ENCODE measurements around the gene KIAA1217.
"Not testable (repeated sequence)": the region's sequence is repeated elsewhere in the genome, so short reads cannot be mapped to it uniquely, and the experiment has no call there.

The KIAA1217 gene

DNA sequence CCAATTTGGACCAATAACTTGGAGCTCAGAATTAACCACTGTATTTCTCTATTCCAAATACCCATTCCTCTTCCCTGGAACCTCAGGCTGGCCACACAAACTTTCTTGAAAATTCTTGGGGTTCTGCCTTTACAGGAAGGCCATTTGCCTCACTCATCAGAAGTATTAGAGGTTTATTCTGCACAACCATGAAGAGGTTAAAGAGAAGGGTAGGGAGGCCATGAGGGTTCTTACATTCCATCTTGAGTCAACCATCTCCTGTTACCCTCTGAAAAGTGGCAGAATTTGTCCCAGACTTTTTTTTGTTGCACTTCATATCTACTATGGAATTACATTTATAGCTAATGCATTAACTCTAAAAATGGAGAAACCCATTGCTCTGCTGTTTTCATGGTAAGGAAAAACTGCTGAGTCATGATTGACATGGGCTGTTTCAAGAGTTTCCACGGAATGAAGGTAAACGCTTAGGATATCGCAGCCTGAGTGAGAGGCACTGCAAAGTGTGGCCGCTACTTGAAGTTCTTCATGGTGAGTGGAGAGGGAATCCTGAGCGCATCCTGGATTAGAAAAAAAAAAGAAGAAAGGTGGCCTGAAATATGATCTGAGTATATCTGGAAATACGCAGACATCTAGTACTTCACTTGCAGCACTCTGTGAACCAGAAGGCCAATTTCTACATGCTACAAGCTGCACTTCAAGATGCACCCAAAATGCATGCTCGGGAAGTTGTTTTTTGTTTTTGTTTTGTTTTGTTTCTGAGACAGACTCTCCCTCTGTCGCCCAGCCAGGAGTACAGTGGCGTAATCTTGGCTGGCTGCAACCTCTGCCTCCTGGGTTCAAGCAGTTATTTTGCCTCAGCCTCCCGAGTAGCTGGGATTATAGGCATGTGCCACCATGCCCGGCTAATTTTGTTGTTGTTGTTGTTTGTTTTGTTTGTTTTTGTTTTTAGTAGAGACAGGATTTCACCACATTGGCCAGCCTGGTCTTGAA is 83.7 kb downstream of the KIAA1217 start:
- DNase-seq = no peak

DNA sequence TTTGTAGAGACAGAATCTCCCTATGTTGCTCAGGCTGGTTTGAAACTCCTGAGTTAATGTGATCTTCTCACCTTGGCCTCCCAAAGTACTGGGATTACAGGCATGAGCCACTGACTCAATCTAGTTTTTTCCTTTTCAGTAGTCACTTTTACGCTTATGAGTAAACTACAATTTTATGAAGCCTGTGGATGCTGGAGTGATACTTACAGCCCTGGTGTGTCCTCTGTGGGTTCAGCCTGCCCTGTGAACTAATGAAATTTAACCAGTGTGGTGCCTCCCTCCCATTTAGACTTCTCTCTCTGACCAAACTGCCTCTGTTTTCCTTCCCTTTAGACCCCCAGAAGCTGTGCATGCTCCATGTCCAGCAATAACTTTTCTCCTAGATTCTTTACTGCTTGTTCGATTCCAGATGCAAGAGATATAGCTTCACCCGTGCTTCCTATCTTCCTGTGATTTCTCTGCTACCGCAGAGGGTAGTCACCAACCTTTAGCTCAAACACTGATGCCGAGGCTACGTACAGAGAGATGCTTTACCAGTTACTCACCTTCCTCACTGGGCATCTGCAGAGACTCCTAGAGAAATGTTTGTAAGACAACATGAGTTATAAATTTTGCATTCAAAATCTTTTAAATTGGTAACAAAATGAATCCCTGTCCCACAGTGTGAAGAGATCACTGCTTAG is 90.8 kb downstream of the KIAA1217 start:
- no peak for DNase-seq

DNA sequence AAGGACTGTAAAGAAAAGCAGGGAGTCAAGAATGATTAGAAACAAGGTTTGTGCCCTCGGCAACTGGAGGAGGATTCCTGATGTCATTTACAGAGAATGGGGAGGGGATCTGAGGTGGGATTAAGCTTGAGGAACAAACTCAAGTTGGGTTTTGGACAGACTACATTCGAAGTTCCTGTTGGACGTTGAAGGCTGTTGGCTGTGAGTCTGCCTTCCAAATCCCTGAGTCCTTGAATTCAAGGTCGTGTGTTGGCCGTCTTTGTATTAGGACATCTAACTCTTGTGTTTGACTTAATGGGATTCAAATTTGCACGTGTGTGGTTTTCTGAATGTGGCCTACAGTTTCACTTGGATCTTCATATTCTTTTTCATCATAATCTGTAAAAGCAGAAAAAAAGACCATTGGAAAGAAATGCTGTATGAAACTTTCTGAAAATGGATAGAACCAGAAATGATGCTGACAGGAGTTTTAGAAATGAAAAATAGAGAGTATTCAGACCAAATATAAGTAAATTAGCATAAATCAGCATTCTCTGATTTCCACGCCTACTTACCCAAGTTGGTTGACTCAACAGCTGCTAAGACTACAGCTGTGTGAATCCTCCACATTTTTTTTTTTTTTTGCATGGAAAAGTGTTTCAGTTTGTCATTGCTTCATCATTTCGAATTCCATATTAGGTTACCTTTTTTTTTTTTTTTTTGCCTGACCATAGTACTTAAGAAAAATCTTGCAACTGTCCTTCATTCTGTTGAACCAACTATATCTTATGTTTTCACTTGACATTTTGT is 94.8 kb downstream of the KIAA1217 start:
- DNase-seq = no peak

DNA sequence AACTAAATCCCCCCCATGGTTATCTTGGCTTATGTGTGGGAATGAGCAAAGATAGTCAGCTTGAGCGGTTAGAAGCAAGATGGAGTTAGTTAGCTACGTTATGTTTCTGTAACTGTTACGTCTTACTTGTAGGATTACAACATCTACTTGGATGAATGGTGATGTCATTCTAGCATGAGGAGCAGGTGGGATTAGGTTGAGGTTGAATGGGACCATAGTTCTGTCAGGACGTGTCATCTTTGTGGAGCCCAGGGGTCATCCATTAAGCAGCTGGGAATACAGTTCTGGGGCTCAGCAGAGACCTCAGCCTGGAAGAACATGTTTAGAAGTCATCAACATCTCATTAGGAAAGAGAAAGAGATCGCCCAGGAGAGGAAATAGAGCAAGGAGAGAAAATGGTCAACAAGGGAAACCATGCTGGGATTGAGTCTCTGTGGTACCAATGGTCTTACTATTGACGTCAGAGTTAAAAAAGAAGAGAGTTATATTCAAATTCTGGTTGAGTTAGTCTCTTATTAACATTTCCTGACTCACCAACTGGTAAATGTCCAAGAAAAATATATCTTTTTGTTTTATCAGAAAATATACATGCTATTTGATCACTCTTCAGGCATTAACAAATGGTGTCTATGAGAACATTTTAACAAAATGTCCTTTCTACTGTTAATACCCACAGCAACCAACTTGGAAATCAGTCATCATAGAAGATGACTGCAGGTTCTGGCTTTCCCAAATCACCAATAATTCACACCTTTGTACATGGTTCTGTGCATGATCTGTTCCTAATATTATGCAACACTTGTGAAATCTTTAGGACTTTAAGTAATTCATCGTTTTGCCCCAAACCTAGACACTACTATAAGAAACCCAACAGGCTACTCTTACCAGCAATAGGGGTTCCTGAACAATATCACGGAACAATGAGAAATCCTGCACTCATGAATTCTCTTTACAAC is 96.9 kb downstream of the KIAA1217 start:
- DNase-seq = no peak

DNA sequence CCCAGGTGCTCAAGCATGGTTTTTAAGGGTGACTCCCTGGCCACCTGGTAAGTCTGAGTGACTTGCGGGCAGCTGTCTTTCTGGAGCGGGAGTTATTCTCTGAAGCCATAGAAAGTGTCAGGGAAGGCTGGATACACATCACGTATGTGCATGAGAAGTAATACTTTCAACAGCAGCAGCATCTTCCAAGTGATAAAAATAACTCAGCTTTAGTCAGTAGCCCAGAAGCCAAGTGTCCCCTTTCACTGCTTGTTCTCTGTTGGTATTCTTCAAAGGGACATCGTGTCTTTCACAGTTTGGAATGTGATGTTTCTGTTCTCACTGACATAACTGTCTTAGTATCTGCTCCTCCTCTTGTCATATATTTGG is 97.6 kb downstream of the KIAA1217 start:
- DNase-seq = no peak

DNA sequence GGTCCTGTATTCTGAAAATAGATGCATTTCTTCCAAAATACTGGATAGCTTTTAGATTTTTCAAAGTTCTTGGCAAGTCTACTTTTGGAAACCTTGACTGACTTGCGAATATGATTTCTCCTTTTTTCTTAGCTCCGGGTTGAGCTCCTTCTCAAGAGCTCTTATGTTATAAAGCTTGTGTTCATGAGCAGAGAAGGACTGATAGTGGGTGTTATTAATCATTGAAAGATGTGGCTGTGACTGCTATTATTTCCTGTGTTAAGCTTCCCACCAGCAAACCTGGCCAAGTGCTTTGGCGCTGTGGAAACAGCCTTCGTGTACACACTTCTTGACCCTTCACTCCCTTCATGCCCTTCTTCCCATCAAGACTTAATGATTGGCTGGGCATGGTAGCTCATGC is 98.2 kb downstream of the KIAA1217 start:
- DNase-seq = no peak

DNA sequence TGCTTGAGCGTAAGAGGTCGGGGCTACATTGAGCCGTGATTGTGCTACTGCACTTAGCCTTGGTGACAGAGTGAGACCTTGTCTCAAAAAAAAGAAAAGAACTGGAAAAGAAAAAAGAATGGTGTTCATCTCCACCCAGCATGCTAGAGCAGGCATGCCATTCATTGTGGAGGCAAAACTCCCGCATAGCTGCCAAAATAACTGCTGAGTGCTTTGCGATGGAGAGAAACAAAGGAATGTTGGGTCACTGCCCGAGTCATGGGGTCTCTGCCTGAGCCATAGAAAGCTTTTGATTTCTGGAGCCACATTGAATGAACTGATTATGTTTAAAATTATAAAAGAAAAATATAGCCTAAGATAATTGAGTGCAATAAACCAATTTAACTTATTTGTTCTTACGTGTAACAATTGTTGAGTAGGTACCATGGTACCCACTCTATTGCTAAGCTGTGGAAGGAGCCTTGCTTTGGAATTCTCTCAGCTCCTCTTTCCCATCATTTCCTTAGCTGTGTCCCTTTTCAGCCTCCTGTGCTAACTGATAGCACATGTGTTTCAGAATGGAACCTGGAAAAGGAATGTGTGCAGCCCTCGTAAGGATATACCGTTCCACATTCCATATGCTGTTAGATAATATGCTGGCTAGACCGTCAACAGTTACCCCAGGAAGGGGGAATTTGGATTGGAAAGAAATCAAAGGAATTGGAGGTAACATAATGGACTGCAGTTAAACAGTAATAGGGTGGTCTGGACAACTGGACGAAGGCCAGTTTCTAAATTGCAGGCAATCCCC is 99.0 kb downstream of the KIAA1217 start:
- no peak for DNase-seq

DNA sequence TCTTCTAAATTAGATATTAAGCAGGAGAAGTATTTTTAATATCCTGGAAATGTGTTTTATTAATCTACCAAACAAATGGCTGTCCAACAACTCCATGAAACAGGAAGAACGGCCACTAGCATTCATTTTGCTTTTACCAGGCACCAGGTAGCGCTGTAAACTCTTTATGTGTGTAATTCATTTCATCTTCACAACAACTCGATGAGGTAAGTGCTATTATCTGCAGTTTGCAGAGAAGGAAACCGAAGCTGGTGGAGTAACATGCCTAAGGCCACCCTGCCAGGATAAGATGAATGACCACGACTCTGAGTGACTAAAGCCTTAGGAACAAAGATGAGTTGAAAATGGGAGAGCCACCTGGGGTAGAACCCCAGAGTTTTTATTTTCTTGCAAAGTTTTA is 101.2 kb downstream of the KIAA1217 start:
- no peak for DNase-seq

DNA sequence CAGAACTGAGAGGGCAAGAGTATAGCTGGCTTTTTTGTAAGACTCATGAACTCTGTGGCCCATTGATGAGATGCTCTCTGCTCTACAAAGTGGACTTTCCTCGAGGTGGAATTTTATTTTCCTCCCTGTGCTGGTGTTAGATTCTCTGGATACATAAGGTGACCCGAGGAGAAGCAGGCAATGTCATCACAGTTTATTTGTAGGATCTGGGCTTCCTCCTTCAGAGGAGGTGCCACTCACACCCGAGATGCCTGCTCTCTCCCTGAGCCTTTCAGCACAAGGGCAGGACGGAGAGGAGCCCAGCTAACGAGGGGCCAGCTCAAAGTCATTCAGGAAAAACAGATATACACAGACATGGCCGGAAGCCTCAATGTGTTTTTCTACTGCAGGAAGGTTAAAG is 103.0 kb downstream of the KIAA1217 start:
- no peak for DNase-seq

DNA sequence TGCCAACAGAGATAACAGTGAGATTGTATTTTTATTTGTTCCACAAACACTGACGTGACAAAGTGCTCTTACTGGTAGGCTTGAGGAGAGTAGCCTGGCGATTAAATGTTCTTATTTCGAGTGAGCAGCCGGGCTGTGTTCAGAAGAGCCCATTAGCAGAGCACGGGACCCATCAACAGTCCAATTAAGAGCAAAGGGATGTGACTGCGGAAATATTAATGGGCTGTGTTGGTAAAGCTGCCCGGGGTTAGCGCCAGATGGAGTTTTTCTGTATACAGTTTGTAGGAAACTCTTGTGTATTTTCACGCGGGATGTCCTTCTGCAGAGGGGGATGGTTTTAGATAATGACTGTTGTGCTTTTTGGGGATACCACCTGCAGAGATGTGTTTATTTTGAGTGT is 104.3 kb downstream of the KIAA1217 start:
- DNase-seq = no peak

DNA sequence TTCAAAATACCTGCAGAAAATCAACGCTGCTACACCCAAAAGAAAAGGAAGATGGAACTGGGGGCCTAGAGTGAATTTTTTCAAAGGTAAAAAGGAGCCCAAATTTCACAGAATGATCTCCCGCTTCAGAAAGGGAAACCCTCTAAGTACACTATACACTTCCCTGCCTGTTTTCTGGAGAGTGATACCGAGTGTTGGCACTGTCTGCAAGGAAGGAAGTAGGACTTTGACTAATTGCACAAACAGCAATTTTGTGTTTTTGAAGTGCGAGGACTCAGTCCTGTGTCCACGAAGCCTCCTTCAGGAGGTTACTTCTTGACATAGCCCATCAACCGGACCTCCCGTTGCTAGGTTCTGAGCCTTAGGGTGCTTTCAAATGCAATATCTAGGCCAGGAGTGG is 106.3 kb downstream of the KIAA1217 start:
- no peak for DNase-seq

DNA sequence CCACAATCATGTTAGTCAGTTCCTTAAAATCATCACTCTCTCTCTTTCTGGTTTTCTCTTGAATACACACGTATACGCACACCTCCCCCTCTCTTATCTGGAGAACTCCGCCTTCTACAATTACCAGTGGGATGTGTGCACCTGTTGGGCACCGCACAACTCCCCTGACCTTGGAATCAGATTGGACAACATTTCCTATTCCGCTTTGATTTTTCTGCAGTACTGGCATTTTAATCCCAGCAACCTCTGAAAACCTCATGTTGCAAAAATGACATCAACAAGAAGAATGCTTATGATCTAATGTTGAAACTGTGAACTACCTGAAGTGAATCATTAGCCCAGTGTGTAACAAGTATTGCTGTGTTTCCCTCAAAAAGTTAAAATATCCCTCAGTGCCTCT is 109.6 kb downstream of the KIAA1217 start:
- no peak for DNase-seq

DNA sequence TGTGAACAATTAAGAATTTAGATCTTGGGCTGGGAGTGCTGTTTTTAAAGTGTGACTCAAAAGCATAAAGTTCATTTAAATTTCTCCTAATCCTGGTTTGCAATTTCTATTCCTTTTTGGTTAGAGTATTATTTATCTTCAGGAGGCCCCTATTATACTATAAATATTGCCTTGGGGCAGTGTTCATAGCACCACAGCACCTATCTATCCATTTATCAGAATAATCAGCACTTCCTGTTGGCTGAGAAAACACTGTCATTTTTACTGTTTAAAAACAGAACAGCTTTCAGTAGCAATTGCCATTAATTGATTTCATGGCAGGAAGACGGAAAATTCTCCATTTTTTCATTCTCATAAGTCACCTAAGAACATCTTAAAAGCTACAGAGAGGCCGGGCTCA is 111.4 kb downstream of the KIAA1217 start:
- DNase-seq = no peak

DNA sequence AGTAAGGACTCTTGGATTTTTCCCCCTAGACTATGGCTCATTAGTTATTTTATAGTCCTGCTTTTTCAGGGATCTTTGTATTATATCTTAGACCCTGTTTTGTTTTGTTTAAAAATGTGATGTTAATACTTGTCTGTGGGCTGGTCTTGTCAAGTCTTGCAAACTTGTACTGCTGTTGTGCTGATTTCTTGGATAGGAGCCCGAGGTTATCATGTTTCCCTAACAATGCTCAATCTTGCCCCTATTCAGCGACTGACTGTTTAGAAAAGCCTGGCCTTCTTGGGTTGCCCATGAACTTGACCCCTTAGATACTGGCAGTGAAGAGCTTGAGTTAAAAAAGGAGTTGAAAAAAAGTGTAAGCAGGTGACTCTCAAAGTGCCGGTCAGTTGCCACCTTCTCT is 115.7 kb downstream of the KIAA1217 start:
- DNase-seq = no peak

DNA sequence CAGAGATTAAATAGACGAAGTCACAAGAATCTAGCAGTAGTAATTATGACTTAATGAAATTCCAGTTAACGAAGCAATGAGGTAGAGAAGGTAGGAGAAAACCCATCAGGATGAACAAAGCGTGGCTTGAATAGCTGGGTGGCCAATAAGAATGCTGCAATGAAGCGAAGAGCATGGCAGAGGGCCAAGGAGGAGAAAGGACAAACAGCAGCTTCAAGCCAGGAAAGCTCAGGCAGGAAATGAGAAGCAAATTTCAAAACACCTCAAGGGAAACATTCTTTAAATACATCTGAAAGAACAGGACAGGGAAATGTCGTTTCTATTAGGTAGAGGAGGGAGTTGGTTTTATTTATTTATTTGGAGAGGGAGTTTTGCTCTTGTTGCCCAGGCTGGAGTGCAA is 122.5 kb downstream of the KIAA1217 start:
- peak; percentile 53 for DNase-seq

DNA sequence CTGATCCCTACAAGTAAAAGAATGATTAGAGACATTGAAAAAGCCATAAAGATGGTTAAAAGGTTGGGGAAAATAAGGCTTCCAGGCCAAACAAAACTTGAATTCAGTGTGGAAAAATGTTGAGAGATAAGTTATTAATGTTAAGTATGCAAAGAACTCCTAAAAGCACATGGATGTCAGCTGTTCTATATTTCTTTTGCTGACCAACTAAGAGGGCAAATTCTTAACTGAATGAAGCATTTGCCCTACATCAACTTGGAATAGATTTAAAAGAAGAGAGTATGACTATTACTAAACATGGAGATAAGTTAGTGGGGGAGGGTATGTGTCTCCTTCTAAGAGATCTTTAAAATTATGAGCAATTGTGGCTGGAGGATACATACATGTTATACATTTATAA is 124.8 kb downstream of the KIAA1217 start:
- DNase-seq = no peak

DNA sequence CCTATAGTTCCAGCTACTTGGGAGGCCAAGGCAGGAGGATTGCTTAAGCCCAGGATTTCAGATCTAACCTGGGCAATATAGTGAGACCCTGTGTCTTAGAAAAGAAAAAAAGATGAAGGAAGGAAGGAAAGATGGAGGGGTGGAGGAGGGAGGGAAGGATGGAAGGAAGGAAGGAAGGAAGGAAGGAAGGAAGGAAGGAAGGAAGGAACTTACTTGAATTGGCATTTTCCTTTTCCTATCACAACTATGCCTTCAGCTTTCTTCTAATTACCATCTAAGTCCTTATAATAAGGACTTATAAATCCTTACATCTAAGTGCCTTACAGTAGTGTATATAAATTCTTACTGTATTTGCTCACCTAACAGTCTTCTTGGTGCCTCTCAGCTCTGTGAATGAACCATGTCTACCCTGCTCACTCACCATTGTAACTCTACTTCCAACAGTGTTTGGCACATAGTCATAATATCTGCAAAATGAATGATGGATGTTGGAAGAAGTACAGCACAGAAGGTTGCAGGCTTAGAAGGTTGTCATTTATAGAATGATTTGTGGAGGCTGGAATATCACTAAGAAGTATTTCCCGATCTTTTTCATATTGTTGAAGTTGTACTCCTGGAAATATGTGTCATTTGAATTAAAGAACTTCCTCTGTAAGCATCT is 125.5 kb downstream of the KIAA1217 start:
- DNase-seq = no peak

DNA sequence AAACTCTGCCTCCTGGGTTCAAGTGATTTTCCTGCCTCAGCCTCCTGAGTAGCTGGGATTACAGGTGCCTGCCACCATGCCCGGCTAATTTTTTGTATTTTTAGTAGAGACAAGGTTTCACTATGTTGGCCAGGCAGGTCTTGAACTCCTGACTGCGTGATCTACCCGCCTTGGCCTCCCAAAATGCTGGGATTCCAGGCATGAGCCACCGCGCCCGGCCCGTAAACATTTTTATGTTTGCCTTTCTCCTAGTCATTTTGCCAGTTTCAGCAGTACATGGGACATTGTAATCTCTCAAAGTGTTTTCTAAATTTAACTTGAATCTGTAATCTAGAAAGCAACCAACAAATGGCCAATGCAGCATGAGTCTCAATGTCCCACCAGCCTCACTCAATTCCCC is 128.8 kb downstream of the KIAA1217 start:
- not testable (repeated sequence) for DNase-seq

DNA sequence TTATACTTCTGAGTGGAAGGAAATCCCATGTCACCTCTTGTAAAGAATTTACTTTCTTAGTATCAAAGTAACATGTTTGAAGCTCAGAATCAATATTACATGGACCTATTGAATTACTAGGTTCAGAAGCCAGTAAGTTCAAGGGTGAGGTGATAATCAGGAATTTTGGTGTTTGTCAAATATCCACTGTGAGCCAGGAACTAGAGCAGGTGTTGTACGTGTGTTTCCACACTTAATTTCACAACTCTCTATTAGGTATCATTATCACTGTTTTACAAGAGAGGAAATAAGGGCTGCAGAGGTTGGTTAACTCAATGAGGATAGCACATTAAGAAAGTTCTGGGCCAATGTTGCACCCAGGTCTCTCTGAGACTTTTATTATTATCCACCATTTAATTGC is 130.4 kb downstream of the KIAA1217 start:
- no peak for DNase-seq

DNA sequence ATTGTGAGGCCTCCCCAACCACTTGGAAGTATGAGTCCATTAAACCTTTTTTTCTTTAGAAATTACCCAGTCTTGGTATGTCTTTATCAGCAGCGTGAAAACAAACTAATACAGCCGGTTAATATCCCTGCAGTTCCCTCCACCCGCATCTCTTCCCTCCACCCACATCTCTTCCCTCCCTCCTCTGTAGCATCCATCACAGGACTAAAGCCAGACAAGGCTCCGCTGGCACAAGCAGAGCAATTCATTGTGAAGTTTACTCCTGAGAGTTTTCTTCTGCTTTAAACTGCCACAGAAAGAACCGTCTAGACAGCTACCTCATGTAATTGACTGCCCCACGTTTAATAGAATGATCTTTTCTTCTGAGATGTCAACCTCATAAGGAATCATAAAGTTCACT is 131.5 kb downstream of the KIAA1217 start:
- no peak for DNase-seq

DNA sequence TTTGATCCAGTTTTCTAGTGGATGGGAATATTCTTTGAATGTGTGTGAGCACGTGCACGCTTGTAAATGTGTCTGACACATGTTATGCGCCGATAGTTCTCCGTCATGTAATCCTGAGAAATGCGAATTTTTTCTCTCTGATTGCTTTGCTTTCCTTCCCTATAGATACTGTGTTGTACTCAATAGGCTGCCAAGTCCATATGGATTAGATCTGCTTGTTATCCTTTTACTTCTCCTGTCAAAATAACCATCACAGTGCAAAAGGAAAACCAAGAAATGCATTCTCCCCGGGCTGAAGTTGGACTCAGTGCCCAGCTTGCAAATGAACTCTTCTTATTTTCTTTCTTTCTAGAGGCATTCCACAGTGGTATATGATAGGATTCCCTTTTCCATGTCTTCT is 131.9 kb downstream of the KIAA1217 start:
- no peak for DNase-seq

Measured in right forelimb (tissue), 1 donor.